Endometrial microvascular endothelial cells (primary cell): ENCODE data around the gene CDKN1C. TPM values are rescaled to one million over a fixed set of nuclear protein-coding genes. Genes with fewer than 3 reads are reported as not detected.

ENCODE experiments used
- in situ Hi-C: cut with HindIII; loops from 2 replicates; pipeline ENCODE4 v1.10.0; 2017; ENCODE audit warnings: low sequenced_read_pairs, low pct_unique_long_range_greater_than_20kb; ENCODE audit errors: inconsistent ontology term
- total RNA-seq: library from RNA; depleted of rRNA; stranded (reverse); fragments of >200 nt; gene quantifications from one replicate; pipeline ENCODE4 v1.2.3, GENCODE V29; 2015; ENCODE audit errors: inconsistent ontology term

CDKN1C gene
- total RNA-seq, 1 donor from 2014 or later, result not detected

GRCh38 chr11:2924381-2924780 is 38.8 kb upstream of the CDKN1C start:
- in situ Hi-C loops, result no loop called here

GRCh38 chr11:2923446-2924375 is 38.1 kb upstream of the CDKN1C start:
- in situ Hi-C loops, result no loop called here

- in situ Hi-C loops, result no loop called here
Observed at GRCh38 chr11:2922655-2923054, 37.1 kb upstream of the CDKN1C start.

GRCh38 chr11:2921742-2922493 is 36.3 kb upstream of the CDKN1C start:
- in situ Hi-C loops, result no loop called here

- in situ Hi-C loops, result no loop called here
Observed at GRCh38 chr11:2921261-2921660, 35.7 kb upstream of the CDKN1C start.

GRCh38 chr11:2920343-2920742 is 34.8 kb upstream of the CDKN1C start:
- in situ Hi-C loops, result no loop called here

- in situ Hi-C loops, result no loop called here
Observed at GRCh38 chr11:2919837-2920236, 34.3 kb upstream of the CDKN1C start.

GRCh38 chr11:2919188-2919587 is 33.6 kb upstream of the CDKN1C start:
- in situ Hi-C loops, result no loop called here

GRCh38 chr11:2917842-2918490 is 32.4 kb upstream of the CDKN1C start:
- in situ Hi-C loops, result no loop called here

- in situ Hi-C loops, result no loop called here
Observed at GRCh38 chr11:2916892-2917645, 31.5 kb upstream of the CDKN1C start.

GRCh38 chr11:2916114-2916891 is 30.7 kb upstream of the CDKN1C start:
- in situ Hi-C loops, result no loop called here

- in situ Hi-C loops, result no loop called here
Observed at GRCh38 chr11:2915473-2915872, 29.9 kb upstream of the CDKN1C start.

GRCh38 chr11:2914455-2915195 is 29.1 kb upstream of the CDKN1C start:
- in situ Hi-C loops, result no loop called here

GRCh38 chr11:2913776-2914175 is 28.2 kb upstream of the CDKN1C start:
- in situ Hi-C loops, result no loop called here

- in situ Hi-C loops, result no loop called here
Observed at GRCh38 chr11:2913019-2913431, 27.4 kb upstream of the CDKN1C start.

GRCh38 chr11:2912498-2912897 is 26.9 kb upstream of the CDKN1C start:
- in situ Hi-C loops, result no loop called here

- in situ Hi-C loops, result no loop called here
Observed at GRCh38 chr11:2911785-2912391, 26.3 kb upstream of the CDKN1C start.
